ENCODE data around the gene C9orf85.

- no peak for TF ChIP-seq CTCF (conservative IDR thresholded peaks at IDR 0.05; ENCODE audit: low read length)
- TF ChIP-seq EZH2phosphoT487 (IDR thresholded peaks at IDR 0.05; ENCODE audit: borderline replicate concordance, low read depth, low read length) = no peak
Observed at GRCh38 chr9:71908825-71909224, 2.6 kb upstream of the C9orf85 start.

Measured in OCI-LY7 (cell line).